ENCODE data around the gene TFIP11.
"Not testable (repeated sequence)": the region's sequence is repeated elsewhere in the genome, so short reads cannot be mapped to it uniquely, and the experiment has no call there.

The TFIP11 gene

GRCh38 chr22:26541167-26541819 is 29.0 kb upstream of the TFIP11 start:
- DNase-seq (ENCODE audit: low read depth, low spot score) = no peak

- DNase-seq (ENCODE audit: low read depth, low spot score) = no peak
These were observed 27.8 kb upstream of the TFIP11 start for GRCh38 chr22:26540119-26540518.

GRCh38 chr22:26536762-26537134 is 24.5 kb upstream of the TFIP11 start:
- no peak for DNase-seq (ENCODE audit: low read depth, low spot score)

- no peak for DNase-seq (ENCODE audit: low read depth, low spot score)
These were observed 23.9 kb upstream of the TFIP11 start for GRCh38 chr22:26536056-26536761.

- DNase-seq (ENCODE audit: low read depth, low spot score) = no peak
These were observed 23.3 kb upstream of the TFIP11 start for GRCh38 chr22:26535603-26535908.

- DNase-seq (ENCODE audit: low read depth, low spot score) = no peak
These were observed 22.8 kb upstream of the TFIP11 start for GRCh38 chr22:26534874-26535602.

- DNase-seq (ENCODE audit: low read depth, low spot score) = no peak
These were observed 22.0 kb upstream of the TFIP11 start for GRCh38 chr22:26534171-26534855.

- DNase-seq (ENCODE audit: low read depth, low spot score) = no peak
These were observed 17.1 kb upstream of the TFIP11 start for GRCh38 chr22:26529345-26529744.

- not testable (repeated sequence) for DNase-seq (ENCODE audit: low read depth, low spot score)
These were observed 16.2 kb upstream of the TFIP11 start for GRCh38 chr22:26528518-26528917.

- DNase-seq (ENCODE audit: low read depth, low spot score) = no peak
These were observed 15.5 kb upstream of the TFIP11 start for GRCh38 chr22:26527574-26528465.

GRCh38 chr22:26527167-26527566 is 14.9 kb upstream of the TFIP11 start:
- no peak for DNase-seq (ENCODE audit: low read depth, low spot score)

- no peak for DNase-seq (ENCODE audit: low read depth, low spot score)
These were observed 13.8 kb upstream of the TFIP11 start for GRCh38 chr22:26525946-26526564.

GRCh38 chr22:26524870-26525269 is 12.6 kb upstream of the TFIP11 start:
- DNase-seq (ENCODE audit: low read depth, low spot score) = no peak

GRCh38 chr22:26522592-26522991 is 10.3 kb upstream of the TFIP11 start:
- no peak for DNase-seq (ENCODE audit: low read depth, low spot score)

GRCh38 chr22:26522012-26522411 is 9.7 kb upstream of the TFIP11 start:
- no peak for DNase-seq (ENCODE audit: low read depth, low spot score)

GRCh38 chr22:26517429-26517828 is 5.2 kb upstream of the TFIP11 start:
- no peak for DNase-seq (ENCODE audit: low read depth, low spot score)

GRCh38 chr22:26516503-26516902 is 4.2 kb upstream of the TFIP11 start:
- DNase-seq (ENCODE audit: low read depth, low spot score) = no peak

- no peak for DNase-seq (ENCODE audit: low read depth, low spot score)
These were observed 3.7 kb upstream of the TFIP11 start for GRCh38 chr22:26515931-26516330.

GRCh38 chr22:26514419-26515161 is 2.3 kb upstream of the TFIP11 start:
- DNase-seq (ENCODE audit: low read depth, low spot score) = no peak

- no peak for DNase-seq (ENCODE audit: low read depth, low spot score)
These were observed 1.6 kb upstream of the TFIP11 start for GRCh38 chr22:26513838-26514237.
